ENCODE data around the gene HBEGF.

DNA sequence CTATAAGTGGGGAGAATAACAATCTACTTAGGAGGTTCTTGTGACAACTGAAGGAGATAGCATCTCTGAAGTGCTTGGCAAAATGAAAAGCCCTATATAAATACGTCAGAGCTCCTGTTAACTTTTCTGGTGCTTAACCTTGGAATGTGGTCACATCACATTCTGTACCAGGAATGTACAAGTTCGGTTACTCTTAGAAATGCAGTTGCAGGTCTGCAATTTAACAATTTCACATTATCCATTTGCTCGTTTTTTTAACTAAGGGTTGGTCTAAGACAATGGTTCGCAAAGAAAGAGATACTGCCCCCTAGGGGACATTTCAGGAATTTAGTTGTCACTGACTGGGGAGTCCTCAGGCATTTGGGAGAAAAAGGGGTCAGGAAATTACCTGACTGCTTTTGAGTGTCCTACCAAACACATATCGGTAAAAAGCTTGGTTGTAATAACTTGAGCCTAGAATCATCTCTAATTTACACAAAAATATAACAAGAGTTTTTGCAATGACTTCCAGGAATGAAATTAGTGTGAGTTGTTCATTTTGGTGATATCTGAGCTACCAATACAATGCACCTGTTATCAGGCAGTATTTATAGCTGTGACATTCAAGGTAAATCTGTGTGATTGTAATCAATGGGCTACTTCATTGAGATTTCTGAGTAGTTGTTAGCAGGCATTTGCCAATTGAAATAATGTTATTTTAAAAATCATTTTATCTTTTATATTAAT is 5.4 kb upstream of the HBEGF start:
- peak; percentile 93 for TF ChIP-seq CTCF (IDR thresholded peaks at IDR 0.05)
- no peak for TF ChIP-seq EZH2 (IDR thresholded peaks at IDR 0.05; ENCODE audit: borderline replicate concordance, insufficient read depth, low read depth, low read length, poor library complexity, severe bottlenecking)

Data from B cell (primary cell).